ENCODE measurements around the gene NSMCE1.
"Not testable (repeated sequence)": the region's sequence is repeated elsewhere in the genome, so short reads cannot be mapped to it uniquely, and the experiment has no call there.

DNA sequence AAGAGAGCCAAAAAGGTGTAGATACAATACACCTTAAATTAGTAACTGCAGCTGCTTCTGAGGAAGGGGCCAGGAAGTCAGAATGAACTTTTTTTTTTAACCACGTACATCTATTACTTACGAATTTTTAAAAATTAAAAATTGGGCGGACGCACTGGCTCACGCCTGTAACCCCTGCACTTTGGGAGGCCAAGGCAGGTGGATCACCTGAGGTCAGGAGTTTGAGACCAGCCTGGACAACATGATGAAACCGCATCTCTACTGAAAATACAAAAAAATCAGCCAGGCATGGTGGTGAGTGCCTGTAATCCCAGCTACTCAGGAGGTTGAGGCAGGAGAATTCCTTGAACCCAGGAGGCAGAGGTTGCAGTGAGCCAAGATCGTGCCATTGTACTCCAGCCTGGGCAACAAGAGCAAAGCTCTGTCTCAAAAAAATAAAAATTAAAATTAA is 5.9 kb upstream of the NSMCE1 start:
- TF ChIP-seq, protein P1, sequence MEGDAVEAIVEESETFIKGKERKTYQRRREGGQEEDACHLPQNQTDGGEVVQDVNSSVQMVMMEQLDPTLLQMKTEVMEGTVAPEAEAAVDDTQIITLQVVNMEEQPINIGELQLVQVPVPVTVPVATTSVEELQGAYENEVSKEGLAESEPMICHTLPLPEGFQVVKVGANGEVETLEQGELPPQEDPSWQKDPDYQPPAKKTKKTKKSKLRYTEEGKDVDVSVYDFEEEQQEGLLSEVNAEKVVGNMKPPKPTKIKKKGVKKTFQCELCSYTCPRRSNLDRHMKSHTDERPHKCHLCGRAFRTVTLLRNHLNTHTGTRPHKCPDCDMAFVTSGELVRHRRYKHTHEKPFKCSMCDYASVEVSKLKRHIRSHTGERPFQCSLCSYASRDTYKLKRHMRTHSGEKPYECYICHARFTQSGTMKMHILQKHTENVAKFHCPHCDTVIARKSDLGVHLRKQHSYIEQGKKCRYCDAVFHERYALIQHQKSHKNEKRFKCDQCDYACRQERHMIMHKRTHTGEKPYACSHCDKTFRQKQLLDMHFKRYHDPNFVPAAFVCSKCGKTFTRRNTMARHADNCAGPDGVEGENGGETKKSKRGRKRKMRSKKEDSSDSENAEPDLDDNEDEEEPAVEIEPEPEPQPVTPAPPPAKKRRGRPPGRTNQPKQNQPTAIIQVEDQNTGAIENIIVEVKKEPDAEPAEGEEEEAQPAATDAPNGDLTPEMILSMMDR (IDR thresholded peaks at IDR 0.05), result not testable (repeated sequence)
- TF ChIP-seq POLR2A, POLR2AphosphoS5 (IDR thresholded peaks at IDR 0.05): not testable (repeated sequence)

Measured in transverse colon (tissue), 4 donors.